Measurements from ENCODE around the gene GMCL2.
A peak's percentile ranks its signal among the peaks of the same experiment; 100 is the strongest.
"Not testable (repeated sequence)": the region's sequence is repeated elsewhere in the genome, so short reads cannot be mapped to it uniquely, and the experiment has no call there.

Gene GMCL2, protein sequence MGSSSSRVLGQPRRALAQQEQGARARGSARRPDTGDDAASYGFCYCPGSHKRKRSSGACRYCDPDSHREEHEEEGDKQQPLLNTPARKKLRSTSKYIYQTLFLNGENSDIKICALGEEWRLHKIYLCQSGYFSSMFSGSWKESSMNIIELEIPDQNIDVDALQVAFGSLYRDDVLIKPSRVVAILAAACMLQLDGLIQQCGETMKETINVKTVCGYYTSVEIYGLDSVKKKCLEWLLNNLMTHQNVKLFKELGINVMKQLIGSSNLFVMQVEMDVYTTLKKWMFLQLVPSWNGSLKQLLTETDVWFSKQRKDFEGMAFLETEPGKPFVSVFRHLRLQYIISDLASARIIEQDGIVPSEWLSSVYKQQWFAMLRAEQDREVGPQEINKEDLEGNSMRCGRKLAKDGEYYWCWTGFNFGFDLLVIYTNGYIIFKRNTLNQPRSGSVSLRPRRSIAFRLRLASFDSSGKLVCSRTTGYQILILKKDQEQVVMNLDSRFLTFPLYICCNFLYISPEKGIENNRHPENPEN

GRCh38 chr5:178187014-178187413 is at the start of gene GMCL2:
Gene GMCL2 (minus strand): TSS chr5:178187371. CDS start chr5:178187299, 72 bp downstream.
- no peak for DNase-seq (ENCODE audit: low read depth in 2 of 3, low spot score in 2 of 3)

- no peak for DNase-seq (ENCODE audit: low read depth in 2 of 3, low spot score in 2 of 3)
These were observed 49.5 kb upstream of the GMCL2 start for GRCh38 chr5:178236679-178237078.

GRCh38 chr5:178236126-178236525 is 49.0 kb upstream of the GMCL2 start:
- DNase-seq (ENCODE audit: low read depth in 2 of 3, low spot score in 2 of 3), result no peak

DNA sequence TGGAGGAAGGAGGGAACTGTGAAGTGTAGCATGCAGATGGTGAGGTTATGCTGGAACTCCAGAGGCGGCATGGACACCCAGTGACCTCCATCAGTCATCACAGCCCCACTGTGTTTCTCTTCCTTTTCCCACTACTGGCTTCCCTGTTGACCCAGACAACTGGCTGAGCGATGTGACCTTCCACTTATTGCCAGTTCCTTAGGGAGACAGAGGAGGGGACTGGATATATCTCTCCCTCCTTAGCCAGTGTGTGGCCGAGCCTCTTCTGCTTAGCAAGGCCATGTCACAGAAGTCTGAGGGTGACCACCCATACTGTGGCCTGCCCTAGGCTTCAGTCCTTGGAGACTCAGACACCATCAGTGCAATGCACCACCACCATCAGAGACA is 48.4 kb upstream of the GMCL2 start:
- no peak for DNase-seq (ENCODE audit: low read depth in 2 of 3, low spot score in 2 of 3)

DNA sequence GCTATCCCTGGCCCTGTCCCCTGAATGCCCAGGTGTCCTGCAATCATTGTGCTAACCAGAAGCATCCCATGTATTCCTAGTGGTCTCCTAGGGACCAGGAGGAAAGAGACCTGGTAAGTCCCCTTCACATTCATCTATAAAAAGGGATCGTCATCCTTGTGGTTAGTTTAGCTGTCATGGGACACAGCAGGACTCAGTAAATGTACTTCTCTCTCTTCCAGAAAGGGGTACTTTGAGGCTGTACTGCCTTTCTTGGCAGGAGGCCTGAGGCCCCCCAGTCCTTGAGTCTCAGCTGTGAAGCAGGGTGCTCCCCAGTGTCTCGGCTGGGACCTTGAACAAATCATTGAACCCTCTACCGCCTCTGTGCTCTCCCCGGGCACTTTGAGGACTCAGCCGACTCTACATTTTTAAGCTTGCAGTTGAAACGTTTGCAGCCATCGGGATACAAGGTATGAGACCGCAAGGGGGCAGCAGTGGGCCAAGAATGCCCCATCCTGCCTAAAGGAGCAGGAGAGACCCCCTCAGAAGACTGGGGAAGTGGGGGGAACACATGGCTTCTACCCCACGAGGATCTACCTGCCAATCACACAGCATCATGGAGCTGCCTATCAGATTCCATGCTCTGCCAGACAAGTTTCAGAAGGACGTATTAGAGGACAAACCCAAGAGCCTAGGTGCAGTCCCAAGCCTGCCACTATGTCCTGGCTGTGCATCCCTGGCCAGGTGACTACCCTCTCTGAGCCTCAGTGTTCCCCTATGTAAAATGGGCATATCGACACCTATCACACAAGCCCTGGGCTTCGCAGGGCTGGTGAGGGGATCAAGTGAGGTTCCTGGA is 47.8 kb upstream of the GMCL2 start:
- peak; percentile 53 to 85 (median 84) for DNase-seq (ENCODE audit: low read depth in 2 of 3, low spot score in 2 of 3)

DNA sequence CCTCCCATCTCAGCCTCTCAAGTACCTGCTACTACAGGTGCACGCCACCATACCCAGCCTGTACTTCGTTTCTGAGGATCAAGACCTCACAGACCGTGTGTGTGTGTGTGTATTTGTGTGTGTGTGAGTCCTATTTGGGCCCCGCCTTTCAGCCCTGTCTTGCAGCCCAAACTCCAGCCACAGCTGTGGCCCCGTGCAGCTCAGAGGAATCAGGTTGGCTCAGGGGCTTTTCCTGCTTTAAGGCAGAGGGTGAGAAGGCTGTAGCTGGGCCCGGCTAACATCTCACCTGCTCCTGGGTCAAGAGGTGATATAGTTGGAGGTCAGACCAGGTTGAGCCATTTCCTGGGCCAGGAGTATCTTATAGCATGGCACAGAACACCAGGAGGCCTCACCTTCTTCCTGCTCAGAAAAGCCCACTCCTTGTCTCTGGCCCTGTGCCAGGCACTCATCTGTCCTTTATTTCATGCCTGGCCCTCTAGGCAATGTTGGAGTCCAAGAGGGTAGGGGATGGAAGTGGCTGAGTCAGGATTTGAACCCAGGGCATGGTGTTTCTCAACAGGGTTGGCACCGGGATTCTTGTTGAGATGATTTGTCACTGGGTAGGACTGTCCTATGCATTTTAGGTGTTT is 47.1 kb upstream of the GMCL2 start:
- no peak for DNase-seq (ENCODE audit: low read depth in 2 of 3, low spot score in 2 of 3)

DNA sequence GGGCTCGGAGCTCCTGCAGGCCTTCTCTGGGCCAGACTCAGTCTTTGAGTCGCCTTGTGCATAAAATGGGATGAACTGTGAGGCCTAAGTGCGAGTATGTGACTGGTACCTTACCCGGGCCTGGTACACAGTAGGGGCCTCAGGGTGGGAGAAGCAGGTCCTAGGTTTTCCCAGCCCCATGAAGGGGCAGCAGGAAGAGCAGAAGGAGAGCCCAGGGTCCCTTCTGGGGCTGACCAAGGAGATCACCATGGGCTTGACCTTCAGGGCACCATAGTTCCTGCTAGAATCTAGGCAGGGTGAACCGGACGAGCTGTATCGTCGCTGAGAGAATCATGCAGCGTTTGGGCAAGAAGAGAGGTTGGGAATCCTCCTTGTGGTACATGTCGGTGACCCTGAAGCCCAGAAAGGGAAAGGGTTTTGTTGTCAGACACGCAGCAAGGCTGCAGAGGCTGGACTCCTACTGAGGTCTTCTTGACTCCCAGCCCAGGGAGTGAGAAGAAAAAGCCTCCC is 45.8 kb upstream of the GMCL2 start:
- no peak for DNase-seq (ENCODE audit: low read depth in 2 of 3, low spot score in 2 of 3)

- DNase-seq (ENCODE audit: low read depth in 2 of 3, low spot score in 2 of 3), result peak in 1 of 3 experiments; percentile 51
These were observed 45.2 kb upstream of the GMCL2 start, which contains the start of gene PHYKPL for GRCh38 chr5:178232124-178232919. Gene PHYKPL (minus strand): TSS chr5:178232802. CDS start chr5:178232550, 252 bp downstream.

DNA sequence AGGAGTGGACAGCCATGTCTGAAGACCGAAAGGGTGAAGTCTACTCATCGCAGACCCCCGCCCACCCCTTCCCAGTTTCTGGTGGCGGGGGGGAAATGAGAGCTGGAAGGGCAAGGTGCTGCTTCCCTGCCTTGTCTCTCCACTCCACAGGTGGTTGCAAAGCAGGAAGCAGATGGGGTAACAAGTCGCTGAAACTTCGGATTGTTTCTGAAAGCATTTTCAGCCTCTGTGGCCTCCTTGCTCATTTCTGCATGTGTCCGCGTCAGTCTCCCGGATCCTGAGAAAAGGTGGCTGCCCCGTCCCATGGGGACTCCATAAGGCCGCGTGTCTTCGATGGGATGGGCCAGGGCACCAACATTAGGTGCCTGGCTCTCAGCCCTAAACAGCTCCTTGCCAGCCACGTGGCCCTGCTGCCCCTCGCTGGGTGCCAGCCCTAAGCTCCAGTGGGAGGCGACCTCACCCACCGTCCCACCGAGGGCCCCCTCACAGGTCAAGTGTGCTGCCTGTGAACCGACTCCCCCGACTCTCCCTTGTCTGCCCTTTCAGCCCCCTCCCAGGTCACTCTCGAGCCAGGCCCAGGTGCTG is 44.5 kb upstream of the GMCL2 start:
- no peak for DNase-seq (ENCODE audit: low read depth in 2 of 3, low spot score in 2 of 3)

DNA sequence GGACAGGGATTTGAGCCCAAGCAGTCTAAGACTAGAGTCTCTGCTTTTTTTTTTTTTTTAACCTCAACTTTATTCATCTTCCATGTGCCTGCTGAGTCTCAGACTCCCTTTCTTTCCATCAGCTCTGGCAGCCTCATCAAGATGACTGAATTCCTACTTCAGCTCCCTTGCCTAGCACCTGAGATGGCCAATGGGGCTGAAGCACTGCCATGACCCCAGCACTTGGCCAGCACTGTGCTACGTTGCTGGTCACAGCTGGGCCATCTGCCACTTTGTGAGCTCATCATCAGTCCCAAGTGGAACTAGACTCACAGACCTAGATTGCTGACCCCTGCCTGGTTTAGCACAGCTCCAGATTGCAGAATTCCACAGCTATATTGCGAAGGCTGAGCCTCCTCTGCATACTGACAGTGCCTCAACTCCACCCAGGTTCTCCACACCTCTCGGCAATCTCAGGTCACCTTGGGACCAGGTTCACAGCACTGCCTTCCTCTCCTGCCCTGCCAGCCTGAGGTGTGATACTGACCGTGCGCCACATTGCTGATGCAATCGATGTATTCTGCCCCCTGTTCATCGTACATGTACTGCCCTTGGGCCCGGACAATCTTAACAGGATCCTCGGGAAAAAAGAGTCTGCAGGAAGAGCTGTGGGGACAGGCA is 43.8 kb upstream of the GMCL2 start:
- DNase-seq (ENCODE audit: low read depth in 2 of 3, low spot score in 2 of 3), result no peak

- no peak for DNase-seq (ENCODE audit: low read depth in 2 of 3, low spot score in 2 of 3)
These were observed 42.7 kb upstream of the GMCL2 start for GRCh38 chr5:178229861-178230260.

GRCh38 chr5:178229111-178229510 is 41.9 kb upstream of the GMCL2 start:
- DNase-seq (ENCODE audit: low read depth in 2 of 3, low spot score in 2 of 3), result not testable (repeated sequence)

- DNase-seq (ENCODE audit: low read depth in 2 of 3, low spot score in 2 of 3), result no peak
These were observed 41.4 kb upstream of the GMCL2 start for GRCh38 chr5:178228609-178229008.

GRCh38 chr5:178227929-178228328 is 40.8 kb upstream of the GMCL2 start:
- DNase-seq (ENCODE audit: low read depth in 2 of 3, low spot score in 2 of 3), result no peak

- DNase-seq (ENCODE audit: low read depth in 2 of 3, low spot score in 2 of 3), result no peak
These were observed 40.0 kb upstream of the GMCL2 start for GRCh38 chr5:178227138-178227659.

DNA sequence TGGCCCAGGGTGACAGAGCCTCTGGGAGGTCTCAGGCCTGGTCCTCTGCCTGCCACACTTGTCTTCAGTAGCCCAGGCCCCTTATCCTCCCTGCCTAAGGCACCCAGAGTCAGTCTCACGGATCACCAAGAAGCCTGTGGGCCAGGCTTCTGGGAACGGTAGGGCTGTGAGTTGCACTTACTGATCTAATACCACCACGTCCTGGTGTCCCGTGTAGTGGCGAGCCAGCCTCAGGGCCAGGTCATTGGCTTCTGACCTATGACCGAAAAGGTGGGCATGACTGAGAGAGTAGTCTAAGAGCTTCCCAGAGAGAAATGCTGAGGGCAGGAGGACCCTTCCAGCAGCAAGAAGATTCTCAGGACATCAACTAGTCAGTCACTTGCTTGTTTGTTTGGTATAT is 38.0 kb upstream of the GMCL2 start:
- DNase-seq (ENCODE audit: low read depth in 2 of 3, low spot score in 2 of 3), result no peak

GRCh38 chr5:178224403-178224802 is 37.2 kb upstream of the GMCL2 start:
- no peak for DNase-seq (ENCODE audit: low read depth in 2 of 3, low spot score in 2 of 3)

DNA sequence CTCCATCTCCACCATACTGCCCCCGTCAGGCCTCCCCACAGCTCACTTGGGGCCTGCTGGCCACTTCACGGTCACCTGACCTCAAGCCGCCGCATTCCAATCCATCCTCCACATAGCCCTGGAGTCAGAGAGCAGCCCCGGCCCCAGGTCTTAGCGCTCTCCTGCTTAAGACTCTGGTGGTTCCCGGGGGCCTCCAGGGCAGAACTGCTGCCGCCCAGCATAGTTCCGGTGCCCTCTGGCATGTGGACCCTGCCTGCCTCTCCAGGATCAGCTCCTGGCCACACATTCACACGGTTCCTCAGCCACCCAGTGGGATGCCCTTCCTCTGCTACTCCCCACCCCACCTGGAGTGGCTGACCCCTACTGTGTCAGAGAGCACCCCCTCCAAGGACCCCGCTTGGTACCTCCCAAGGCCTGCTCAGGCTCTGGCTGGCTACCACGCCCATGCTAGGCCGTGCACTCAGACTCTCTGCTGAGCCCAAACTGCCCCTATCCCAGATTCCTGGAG is 36.7 kb upstream of the GMCL2 start:
- no peak for DNase-seq (ENCODE audit: low read depth in 2 of 3, low spot score in 2 of 3)

- no peak for DNase-seq (ENCODE audit: low read depth in 2 of 3, low spot score in 2 of 3)
These were observed 36.1 kb upstream of the GMCL2 start for GRCh38 chr5:178223196-178223773.
